Neuronal stem cell (in vitro differentiated cells): Measurements from ENCODE around the gene FPGS.
A peak's percentile ranks its signal among the peaks of the same experiment; 100 is the strongest.

Source experiments
- DNase-seq: peaks from one replicate; pipeline ENCODE4 v3.0.0-alpha.2; 2013; ENCODE audit warnings: low spot score
- H2AFZ ChIP-seq: one replicate; pipeline ENCODE4 v1.6.1; 2013; ENCODE audit warnings: mild to moderate bottlenecking, low read length, inconsistent platforms
- H2AK5ac ChIP-seq: 2 replicates; pipeline ENCODE4 v1.6.1; 2013; ENCODE audit warnings: low read depth, mild to moderate bottlenecking, inconsistent platforms, low read length, moderate library complexity, mixed read lengths
- H2BK120ac ChIP-seq: 2 replicates; pipeline ENCODE4 v1.6.1; 2013; ENCODE audit warnings: low read depth, mild to moderate bottlenecking, inconsistent platforms, low read length, moderate library complexity, mixed read lengths
- H2BK12ac ChIP-seq: one replicate; pipeline ENCODE4 v1.6.1; 2013; ENCODE audit warnings: low read length, inconsistent platforms
- H2BK15ac ChIP-seq: 2 replicates; pipeline ENCODE4 v1.6.1; 2013; ENCODE audit warnings: mild to moderate bottlenecking, low read length, inconsistent platforms, mixed read lengths
- H2BK5ac ChIP-seq: one replicate; pipeline ENCODE4 v1.6.1; 2013; ENCODE audit warnings: inconsistent platforms, mild to moderate bottlenecking, low read length, moderate library complexity
- H3K14ac ChIP-seq: one replicate; pipeline ENCODE4 v1.6.1; 2013; ENCODE audit warnings: low read length, inconsistent platforms
- H3K18ac ChIP-seq: 2 replicates; pipeline ENCODE4 v1.6.1; 2013; ENCODE audit warnings: low read length, inconsistent platforms
- H3K23ac ChIP-seq: 2 replicates; pipeline ENCODE4 v1.6.1; 2013; ENCODE audit warnings: low read depth, mild to moderate bottlenecking, mixed read lengths, low read length, inconsistent platforms; ENCODE audit not compliant: poor library complexity
- H3K27ac ChIP-seq: replicated peaks from 3 replicates; pipeline ENCODE4 v1.5.1; 2013; ENCODE audit warnings: low read length, inconsistent platforms
- H3K27me3 ChIP-seq, 3 experiments: 2 replicates each; pipeline ENCODE4 v1.6.1; 2013; ENCODE audit warnings: low read length in 3 of 3, mild to moderate bottlenecking in 2 of 3, inconsistent platforms in 1 of 3, low read depth in 1 of 3, mixed read lengths in 1 of 3, moderate library complexity in 1 of 3; ENCODE audit not compliant: control insufficient read depth in 3 of 3, insufficient read depth in 3 of 3
- H3K36me3 ChIP-seq, 2 donors: replicated peaks in 1 of 2; 2 replicates each; pipeline ENCODE4 v1.6.1; 2013; ENCODE audit warnings: low read length in 2 of 2; ENCODE audit not compliant: control insufficient read depth in 2 of 2, insufficient read depth in 2 of 2
- H3K4ac ChIP-seq: 2 replicates; pipeline ENCODE4 v1.6.1; 2013; ENCODE audit warnings: inconsistent platforms, mild to moderate bottlenecking, low read length, moderate library complexity
- H3K4me1 ChIP-seq, 2 donors: 1 replicate in 1 of 2; 2 replicates in 1 of 2; pipeline ENCODE4 v1.6.1; 2013; ENCODE audit warnings: low read length in 2 of 2, low read depth in 1 of 2; ENCODE audit not compliant: control insufficient read depth in 2 of 2, insufficient read depth in 1 of 2
- H3K4me2 ChIP-seq: one replicate; pipeline ENCODE4 v1.6.1; 2013; ENCODE audit warnings: mild to moderate bottlenecking, low read length, inconsistent platforms; ENCODE audit not compliant: insufficient read depth, poor library complexity, severe bottlenecking
- H3K4me3 ChIP-seq, 2 donors: 2 replicates each; pipeline ENCODE4 v1.5.1; 2013; ENCODE audit warnings: low read length in 2 of 2, mild to moderate bottlenecking in 2 of 2, inconsistent platforms in 1 of 2, moderate library complexity in 1 of 2
- H3K79me1 ChIP-seq: one replicate; pipeline ENCODE4 v1.6.1; 2013; ENCODE audit warnings: low read depth, mild to moderate bottlenecking, inconsistent platforms, low read length, moderate library complexity
- H3K9ac ChIP-seq: one replicate; pipeline ENCODE4 v1.6.1; 2013; ENCODE audit warnings: mild to moderate bottlenecking, low read depth, low read length, inconsistent platforms; ENCODE audit not compliant: poor library complexity
- H3K9me3 ChIP-seq, 2 donors: replicated peaks in 1 of 2; 2 replicates each; pipeline versions ENCODE3 to v1.6.1; 2013; ENCODE audit warnings: low read length in 2 of 2, mild to moderate bottlenecking in 2 of 2, inconsistent platforms in 1 of 2, low read depth in 1 of 2, mixed read lengths in 1 of 2, moderate library complexity in 1 of 2; ENCODE audit not compliant: control insufficient read depth in 2 of 2, insufficient read depth in 1 of 2
- H4K8ac ChIP-seq: one replicate; pipeline ENCODE4 v1.6.1; 2013; ENCODE audit warnings: low read depth, mild to moderate bottlenecking, inconsistent platforms, low read length, moderate library complexity
- H4K91ac ChIP-seq: one replicate; pipeline ENCODE4 v1.6.1; 2013; ENCODE audit warnings: low read length, low read depth, mild to moderate bottlenecking, inconsistent platforms; ENCODE audit not compliant: poor library complexity
- WGBS, 2 donors: extraction: QIAGEN DNeasy Blood & Tissue Kit; methylation state at CpG; one replicate each; pipeline ENCODE4 v1.1.7; 2013; ENCODE audit warnings: missing lambda C conversion rate in 2 of 2, mixed read lengths in 1 of 2; ENCODE audit not compliant: insufficient read length in 2 of 2, insufficient replicate concordance in 1 of 2; ENCODE audit errors: extremely low coverage in 2 of 2; 5-methylcytosine and 5-hydroxymethylcytosine counted together

Gene FPGS

GRCh38 chr9:127810378-127811187 is 7.9 kb downstream of the FPGS start:
- H2AK5ac ChIP-seq = no peak overlapping the region
- peak overlapping the region; percentile 2 for H3K9ac ChIP-seq
- no peak overlapping the region for H2BK120ac ChIP-seq
- H3K18ac ChIP-seq = peak overlapping the region; percentile 2
- no peak overlapping the region for H3K4me3 ChIP-seq
- WGBS, 2 donors = no CpG with 5 or more reads among the region's 10 CpGs
- no peak overlapping the region for H2AFZ ChIP-seq
- no peaks in the 10 kb centered on the region for H3K27me3 ChIP-seq
- no peak overlapping the region for H2BK15ac ChIP-seq
- no peaks in the 10 kb centered on the region for H3K9me3 ChIP-seq
- no peak overlapping the region for H3K23ac ChIP-seq
- peaks cover 0 to 11% of the 10 kb centered on the region in 2 donors for H3K4me1 ChIP-seq
- H4K91ac ChIP-seq = no peak overlapping the region
- no peak overlapping the region for H3K4ac ChIP-seq
- H4K8ac ChIP-seq = no peak overlapping the region
- peaks cover 36 to 77% of the 10 kb centered on the region in 2 donors for H3K36me3 ChIP-seq
- no peak overlapping the region for H3K27ac ChIP-seq
- peak overlapping the region; percentile 65 for H3K4me2 ChIP-seq
- H2BK12ac ChIP-seq = no peak overlapping the region
- peak overlapping the region; percentile 1 for H2BK5ac ChIP-seq
- H3K14ac ChIP-seq = no peak overlapping the region
- no peak for DNase-seq
- peaks cover 2% of the 10 kb centered on the region for H3K79me1 ChIP-seq

- Histone ChIP-seq H3K27me3 (no peaks in the 10 kb centered on the region), H2AFZ (no peak overlapping the region), H3K4me3 (no peak overlapping the region), H3K14ac (no peak overlapping the region), H4K91ac (no peak overlapping the region), H4K8ac (no peak overlapping the region), H3K23ac (no peak overlapping the region), H3K4me1 (peaks cover 0 to 11% of the 10 kb centered on the region in 2 donors), H2BK120ac (no peak overlapping the region), H2BK5ac (no peak overlapping the region), H3K18ac (no peak overlapping the region), H3K9me3 (no peaks in the 10 kb centered on the region), H3K79me1 (peaks cover 2% of the 10 kb centered on the region), H2AK5ac (no peak overlapping the region), H2BK15ac (no peak overlapping the region), H3K9ac (no peak overlapping the region), H3K4me2 (no peak overlapping the region), H2BK12ac (no peak overlapping the region), H3K27ac (no peak overlapping the region), H3K36me3 (peaks cover 39 to 63% of the 10 kb centered on the region in 2 donors), H3K4ac (no peak overlapping the region)
- no peak for DNase-seq
- no CpG with 5 or more reads among the region's 6 CpGs for WGBS, 2 donors
Measured at GRCh38 chr9:127812011-127812410, 9.3 kb downstream of the FPGS start.

- Histone ChIP-seq H3K4me2 (no peak overlapping the region), H4K91ac (no peak overlapping the region), H3K36me3 (peaks cover 33 to 52% of the 10 kb centered on the region in 2 donors), H3K27ac (peak overlapping the region; percentile 8), H3K4me3 (no peak overlapping the region), H3K4me1 (peaks cover 0 to 11% of the 10 kb centered on the region in 2 donors), H2AK5ac (peak overlapping the region; percentile 78), H2BK120ac (no peak overlapping the region), H2BK15ac (no peak overlapping the region), H3K9ac (peak overlapping the region; percentile 63), H3K23ac (peak overlapping the region; percentile 81), H2BK5ac (no peak overlapping the region), H4K8ac (no peak overlapping the region), H2AFZ (no peak overlapping the region), H3K79me1 (peaks cover 2% of the 10 kb centered on the region), H3K14ac (no peak overlapping the region), H2BK12ac (peak overlapping the region; percentile 63), H3K18ac (no peak overlapping the region), H3K27me3 (no peaks in the 10 kb centered on the region), H3K4ac (no peak overlapping the region), H3K9me3 (no peaks in the 10 kb centered on the region)
- no peak for DNase-seq
- no CpG with 5 or more reads among the region's 19 CpGs for WGBS, 2 donors
Measured at GRCh38 chr9:127812936-127813675, 10.4 kb downstream of the FPGS start.

GRCh38 chr9:127813686-127814226 is 11.1 kb downstream of the FPGS start:
- H3K27ac ChIP-seq = peak overlapping the region; percentile 8
- H3K9me3 ChIP-seq = peaks cover 0 to 2% of the 10 kb centered on the region in 2 donors
- H2AFZ ChIP-seq = no peak overlapping the region
- no peak overlapping the region for H3K9ac ChIP-seq
- H3K27me3 ChIP-seq = no peaks in the 10 kb centered on the region
- H3K4me3 ChIP-seq = peak overlapping the region in 1 of 2 donors; percentile 2
- H3K14ac ChIP-seq = no peak overlapping the region
- no peak overlapping the region for H2BK120ac ChIP-seq
- no peak for DNase-seq
- no CpG with 5 or more reads among the region's 9 CpGs for WGBS, 2 donors
- no peak overlapping the region for H3K4me2 ChIP-seq
- no peak overlapping the region for H2BK15ac ChIP-seq
- no peak overlapping the region for H3K4ac ChIP-seq
- H3K18ac ChIP-seq = no peak overlapping the region
- H4K8ac ChIP-seq = no peak overlapping the region
- H3K79me1 ChIP-seq = peaks cover 2% of the 10 kb centered on the region
- H4K91ac ChIP-seq = no peak overlapping the region
- H2AK5ac ChIP-seq = no peak overlapping the region
- no peak overlapping the region for H3K23ac ChIP-seq
- H2BK12ac ChIP-seq = no peak overlapping the region
- H3K36me3 ChIP-seq = peaks cover 33 to 46% of the 10 kb centered on the region in 2 donors
- peaks cover 0 to 12% of the 10 kb centered on the region in 2 donors for H3K4me1 ChIP-seq
- no peak overlapping the region for H2BK5ac ChIP-seq
